ENCODE results near the gene ZSCAN5B. TPM values are rescaled to one million over a fixed set of nuclear protein-coding genes. Genes with fewer than 3 reads are reported as not detected.

Gene ZSCAN5B
- total RNA-seq, 1 experiment from 2014 or later, result 0.10 TPM

- Histone ChIP-seq H3K36me3 (peaks cover 7% of the 10 kb centered on the region; the same call in 1 of the 2 replicates), H3K27me3 (no peaks in the 10 kb centered on the region), H3K4me3 (no peak overlapping the region), H3K9me3 (replicated peaks) (no peaks in the 10 kb centered on the region), H3K4me1 (no peaks in the 10 kb centered on the region), H3K27ac (no peak overlapping the region)
- no peak for DNase-seq
Measured at GRCh38 chr19:56144376-56144775, 53.2 kb downstream of the ZSCAN5B start.

GRCh38 chr19:56142897-56143434 lies 54.6 kb downstream of the ZSCAN5B start:
- DNase-seq, result no peak
- H3K4me3 ChIP-seq, result no peak overlapping the region
- no peak overlapping the region for H3K27ac ChIP-seq
- no peaks in the 10 kb centered on the region for H3K27me3 ChIP-seq
- H3K4me1 ChIP-seq, result no peaks in the 10 kb centered on the region
- H3K9me3 ChIP-seq (replicated peaks), result no peaks in the 10 kb centered on the region
- peaks cover 6% of the 10 kb centered on the region; the same call in 1 of the 2 replicates for H3K36me3 ChIP-seq

- Histone ChIP-seq H3K27ac (no peak overlapping the region), H3K27me3 (no peaks in the 10 kb centered on the region), H3K4me1 (no peaks in the 10 kb centered on the region), H3K36me3 (0 out of 2 replicates have a peak, but pooled peaks cover 4% of the 10 kb centered on the region), H3K9me3 (replicated peaks) (no peaks in the 10 kb centered on the region), H3K4me3 (no peak overlapping the region; the same call in 1 of the 2 replicates)
- DNase-seq, result no peak
Measured at GRCh38 chr19:56142087-56142787, 55.3 kb downstream of the ZSCAN5B start.

- 0 out of 2 replicates have a peak, but pooled peaks cover 3% of the 10 kb centered on the region for H3K36me3 ChIP-seq
- H3K9me3 ChIP-seq (replicated peaks), result no peaks in the 10 kb centered on the region
- DNase-seq, result no peak
- no peaks in the 10 kb centered on the region for H3K27me3 ChIP-seq
- H3K27ac ChIP-seq, result no peak overlapping the region
- H3K4me1 ChIP-seq, result no peaks in the 10 kb centered on the region
- H3K4me3 ChIP-seq, result peak overlapping the region; percentile 56
Measured at GRCh38 chr19:56141417-56141993, 56.1 kb downstream of the ZSCAN5B start.

- Histone ChIP-seq H3K27ac (peak within 1 kb of the TSS; percentile 80), H3K36me3 (no peaks in the 10 kb centered on the region), H3K9me3 (replicated peaks) (no peaks in the 10 kb centered on the region), H3K4me1 (no peaks in the 10 kb centered on the region), H3K4me3 (peak within 1 kb of the TSS; percentile 56), H3K27me3 (no peaks in the 10 kb centered on the region)
- peak; percentile 99 for DNase-seq
Measured at GRCh38 chr19:56140583-56141416, 56.8 kb downstream of the ZSCAN5B start, which contains the start of gene ZNF444. Gene ZNF444, plus strand, starts transcription at chr19:56141287. Its CDS starts 5,625 bp downstream, at chr19:56146912.

- peak in 1 of 2 experiments; percentile 17 for DNase-seq
Measured at GRCh38 chr19:56139847-56140582, 57.6 kb downstream of the ZSCAN5B start.

More at GRCh38 chr19:56139847-56140582, 57.6 kb downstream of the ZSCAN5B start:
- Histone ChIP-seq H3K27me3 (no peaks in the 10 kb centered on the region), H3K27ac (peak overlapping the region; percentile 80), H3K4me1 (no peaks in the 10 kb centered on the region), H3K36me3 (no peaks in the 10 kb centered on the region), H3K9me3 (replicated peaks) (no peaks in the 10 kb centered on the region), H3K4me3 (peak overlapping the region; percentile 56)

Other genes starting within 250 kb of the ZSCAN5B start
- gene NLRP8, start 250.0 kb downstream of the ZSCAN5B start, total RNA-seq (2014; rRNA removed; shearing (Covaris generic)), result 0.08 TPM in 1 of 2 replicates, not detected in the other
- not detected in 2 replicates for gene NLRP5, start 211.0 kb downstream of the ZSCAN5B start, total RNA-seq (2014; rRNA removed; shearing (Covaris generic))
- 24.7 and 24.8 TPM in 2 replicates for gene ZNF787, start 76.5 kb downstream of the ZSCAN5B start, total RNA-seq (2014; rRNA removed; shearing (Covaris generic))
- gene ZNF444, start 56.5 kb downstream of the ZSCAN5B start, total RNA-seq (2014; rRNA removed; shearing (Covaris generic)), result 18.7 and 19.8 TPM in 2 replicates
- gene GALP, start 21.8 kb downstream of the ZSCAN5B start, total RNA-seq (2014; rRNA removed; shearing (Covaris generic)), result not detected in 2 replicates
- gene ZSCAN5C, start 4.5 kb upstream of the ZSCAN5B start, total RNA-seq (2014; rRNA removed; shearing (Covaris generic)), result not detected in 2 replicates
- gene EDDM13, start 75.0 kb upstream of the ZSCAN5B start, total RNA-seq (2014; rRNA removed; shearing (Covaris generic)), result not detected in 2 replicates
- gene ZSCAN5A, start 117.1 kb upstream of the ZSCAN5B start, total RNA-seq (2014; rRNA removed; shearing (Covaris generic)), result 7.8 and 9.4 TPM in 2 replicates
- 2.5 and 3.3 TPM in 2 replicates for gene ZNF582, start 195.8 kb upstream of the ZSCAN5B start, total RNA-seq (2014; rRNA removed; shearing (Covaris generic))
- gene ZNF583, start 206.5 kb upstream of the ZSCAN5B start, total RNA-seq (2014; rRNA removed; shearing (Covaris generic)), result 4.0 and 6.4 TPM in 2 replicates